ENCODE results near the gene CPXM1. TPM values are rescaled to one million over a fixed set of nuclear protein-coding genes. Genes with fewer than 3 reads are reported as not detected.
A peak's percentile ranks its signal among the peaks of the same experiment; 100 is the strongest.

CPXM1 gene
- total RNA-seq, 1 donor from 2014 or later: 1.5 TPM

GRCh38 chr20:2753461-2754040 is 46.9 kb downstream of the CPXM1 start:
- intact Hi-C loops (cut with micrococcal nuclease): loop anchor here (5.0 to 10.0 kb wide), 2 partner anchors 49 to 101 kb away; partner anchors contain the start of gene CPXM1
- Mint-ChIP-seq H3K4me3 (ENCODE audit: low read depth) (peak overlapping the region; percentile 49), H3K36me3 (ENCODE audit: low read depth) (no peaks in the 10 kb centered on the region), H3K27ac (no peak overlapping the region), H3K4me1 (ENCODE audit: low read depth) (peaks cover 16% of the 10 kb centered on the region), H3K27me3 (ENCODE audit: low read depth) (peaks cover 49% of the 10 kb centered on the region), H3K9me3 (no peaks in the 10 kb centered on the region)
- DNase-seq (ENCODE audit: low spot score): no peak

- Mint-ChIP-seq H3K27ac (no peak overlapping the region), H3K36me3 (ENCODE audit: low read depth) (no peaks in the 10 kb centered on the region), H3K4me3 (ENCODE audit: low read depth) (peak overlapping the region; percentile 77), H3K4me1 (ENCODE audit: low read depth) (peaks cover 16% of the 10 kb centered on the region), H3K9me3 (no peaks in the 10 kb centered on the region), H3K27me3 (ENCODE audit: low read depth) (peaks cover 54% of the 10 kb centered on the region)
- DNase-seq (ENCODE audit: low spot score): peak; percentile 31
- intact Hi-C loops (cut with micrococcal nuclease): loop anchor here (5.0 to 10.0 kb wide), 2 partner anchors 49 to 102 kb away; partner anchors contain the start of gene CPXM1
Measured at GRCh38 chr20:2752567-2753460, 47.6 kb downstream of the CPXM1 start.

- no peaks in the 10 kb centered on the region for H3K9me3 Mint-ChIP-seq
- intact Hi-C loops (cut with micrococcal nuclease): loop anchor here (1.0 to 10.0 kb wide), 3 partner anchors 50 to 103 kb away; partner anchors contain the start of gene CPXM1
- peaks cover 16% of the 10 kb centered on the region for H3K4me1 Mint-ChIP-seq (ENCODE audit: low read depth)
- no peaks in the 10 kb centered on the region for H3K36me3 Mint-ChIP-seq (ENCODE audit: low read depth)
- no peak overlapping the region for H3K27ac Mint-ChIP-seq
- DNase-seq (ENCODE audit: low spot score): peak; percentile 37
- no peak overlapping the region for H3K4me3 Mint-ChIP-seq (ENCODE audit: low read depth)
- peaks cover 58% of the 10 kb centered on the region for H3K27me3 Mint-ChIP-seq (ENCODE audit: low read depth)
Measured at GRCh38 chr20:2751878-2752566, 48.4 kb downstream of the CPXM1 start.

GRCh38 chr20:2751347-2751877 is 49.0 kb downstream of the CPXM1 start:
- no peaks in the 10 kb centered on the region for H3K9me3 Mint-ChIP-seq
- no peaks in the 10 kb centered on the region for H3K36me3 Mint-ChIP-seq (ENCODE audit: low read depth)
- H3K27me3 Mint-ChIP-seq (ENCODE audit: low read depth): peaks cover 55% of the 10 kb centered on the region
- H3K27ac Mint-ChIP-seq: no peak overlapping the region
- intact Hi-C loops (cut with micrococcal nuclease): loop anchor here (1.0 to 10.0 kb wide), 3 partner anchors 51 to 103 kb away; partner anchors contain the start of gene CPXM1
- no peak for DNase-seq (ENCODE audit: low spot score)
- peaks cover 14% of the 10 kb centered on the region for H3K4me1 Mint-ChIP-seq (ENCODE audit: low read depth)
- no peak overlapping the region for H3K4me3 Mint-ChIP-seq (ENCODE audit: low read depth)

GRCh38 chr20:2750491-2751251 is 49.8 kb downstream of the CPXM1 start:
- intact Hi-C loops (cut with micrococcal nuclease): loop anchor here (1.0 to 10.0 kb wide), 3 partner anchors 52 to 104 kb away; partner anchors contain the start of gene CPXM1
- Mint-ChIP-seq H3K27ac (no peak overlapping the region), H3K9me3 (no peaks in the 10 kb centered on the region), H3K4me3 (ENCODE audit: low read depth) (peak overlapping the region; percentile 28), H3K27me3 (ENCODE audit: low read depth) (peaks cover 55% of the 10 kb centered on the region), H3K4me1 (ENCODE audit: low read depth) (peaks cover 11% of the 10 kb centered on the region), H3K36me3 (ENCODE audit: low read depth) (no peaks in the 10 kb centered on the region)
- DNase-seq (ENCODE audit: low spot score): no peak

- Mint-ChIP-seq H3K27ac (no peak overlapping the region), H3K4me1 (ENCODE audit: low read depth) (peaks cover 11% of the 10 kb centered on the region), H3K27me3 (ENCODE audit: low read depth) (peaks cover 52% of the 10 kb centered on the region), H3K36me3 (ENCODE audit: low read depth) (no peaks in the 10 kb centered on the region), H3K9me3 (no peaks in the 10 kb centered on the region), H3K4me3 (ENCODE audit: low read depth) (no peak overlapping the region)
- no peak for DNase-seq (ENCODE audit: low spot score)
- intact Hi-C loops (cut with micrococcal nuclease): loop anchor here (5.0 to 10.0 kb wide), 2 partner anchors 52 to 105 kb away; partner anchors contain the start of gene CPXM1
Measured at GRCh38 chr20:2749951-2750490, 50.4 kb downstream of the CPXM1 start.

GRCh38 chr20:2749343-2749950 is 51.0 kb downstream of the CPXM1 start:
- peaks cover 47% of the 10 kb centered on the region for H3K27me3 Mint-ChIP-seq (ENCODE audit: low read depth)

GRCh38 chr20:2748551-2749342 is 51.7 kb downstream of the CPXM1 start:
- Mint-ChIP-seq H3K27me3 (ENCODE audit: low read depth) (peaks cover 42% of the 10 kb centered on the region), H3K36me3 (ENCODE audit: low read depth) (no peaks in the 10 kb centered on the region), H3K27ac (no peak overlapping the region), H3K4me1 (ENCODE audit: low read depth) (peaks cover 11% of the 10 kb centered on the region), H3K4me3 (ENCODE audit: low read depth) (no peak overlapping the region), H3K9me3 (no peaks in the 10 kb centered on the region)
- intact Hi-C loops (cut with micrococcal nuclease): no loop called here
- DNase-seq (ENCODE audit: low spot score): no peak

More at GRCh38 chr20:2749343-2749950, 51.0 kb downstream of the CPXM1 start:
- no peak for DNase-seq (ENCODE audit: low spot score)
- H3K4me3 Mint-ChIP-seq (ENCODE audit: low read depth): no peak overlapping the region
- no peaks in the 10 kb centered on the region for H3K36me3 Mint-ChIP-seq (ENCODE audit: low read depth)
- intact Hi-C loops (cut with micrococcal nuclease): no loop called here
- H3K9me3 Mint-ChIP-seq: no peaks in the 10 kb centered on the region
- H3K4me1 Mint-ChIP-seq (ENCODE audit: low read depth): peaks cover 11% of the 10 kb centered on the region
- no peak overlapping the region for H3K27ac Mint-ChIP-seq

GRCh38 chr20:2747676-2748235 is 52.7 kb downstream of the CPXM1 start:
- no peaks in the 10 kb centered on the region for H3K9me3 Mint-ChIP-seq
- peaks cover 40% of the 10 kb centered on the region for H3K27me3 Mint-ChIP-seq (ENCODE audit: low read depth)
- DNase-seq (ENCODE audit: low spot score): no peak
- peaks cover 14% of the 10 kb centered on the region for H3K4me1 Mint-ChIP-seq (ENCODE audit: low read depth)
- H3K36me3 Mint-ChIP-seq (ENCODE audit: low read depth): no peaks in the 10 kb centered on the region
- no peak overlapping the region for H3K4me3 Mint-ChIP-seq (ENCODE audit: low read depth)
- intact Hi-C loops (cut with micrococcal nuclease): no loop called here
- no peak overlapping the region for H3K27ac Mint-ChIP-seq

GRCh38 chr20:2746636-2747265 is 53.7 kb downstream of the CPXM1 start:
- Mint-ChIP-seq H3K9me3 (no peaks in the 10 kb centered on the region), H3K27me3 (ENCODE audit: low read depth) (peaks cover 38% of the 10 kb centered on the region), H3K27ac (no peak overlapping the region), H3K4me3 (ENCODE audit: low read depth) (no peak overlapping the region), H3K36me3 (ENCODE audit: low read depth) (no peaks in the 10 kb centered on the region), H3K4me1 (ENCODE audit: low read depth) (peaks cover 21% of the 10 kb centered on the region)
- no peak for DNase-seq (ENCODE audit: low spot score)
- intact Hi-C loops (cut with micrococcal nuclease): no loop called here

Measured in activated T-helper 2 cell treated with anti-CD3 and anti-CD28 coated beads, Interferon-gamma antibody, Interleukin-2, Interleukin-4, amounts not matched to agents 10 μg/mL and 5 μg/mL and 100 μg/mL, durations not matched to agents 14 hours and 24 hours and 36 hours (primary cell).